Right forelimb (tissue), 1 donor: ENCODE results near the gene ABLIM2.

Source experiments
- DNase-seq: peaks from one replicate; pipeline ENCODE4 v3.0.0-alpha.2; 2018

ABLIM2 gene

GRCh38 chr4:8117278-8117682, 41.3 kb downstream of the ABLIM2 start:
- no peak for DNase-seq

GRCh38 chr4:8115916-8116315, 42.7 kb downstream of the ABLIM2 start:
- DNase-seq, result no peak

- no peak for DNase-seq
Measured at GRCh38 chr4:8115203-8115520, 43.5 kb downstream of the ABLIM2 start.

GRCh38 chr4:8114456-8115202, 44.0 kb downstream of the ABLIM2 start:
- no peak for DNase-seq

GRCh38 chr4:8113611-8114377, 44.8 kb downstream of the ABLIM2 start:
- no peak for DNase-seq

DNA sequence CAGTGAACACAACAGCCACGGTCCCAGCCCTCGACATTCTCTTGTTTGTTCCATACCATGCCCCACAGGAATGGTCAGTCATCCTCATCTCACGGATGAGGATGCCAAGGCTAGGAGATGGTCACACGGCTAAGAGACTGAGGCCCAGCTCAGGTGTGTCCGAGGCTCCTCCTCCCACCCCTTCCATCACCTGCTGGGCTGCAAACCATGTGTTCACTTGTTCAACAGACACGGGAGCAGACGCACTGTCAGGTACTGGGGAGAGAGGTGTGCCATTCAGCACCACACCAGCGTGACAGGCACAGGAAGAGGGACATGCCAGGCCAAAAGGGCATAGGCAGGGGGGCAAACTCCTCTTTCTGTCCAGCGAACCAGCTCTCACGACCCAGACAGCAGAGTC, 45.9 kb downstream of the ABLIM2 start:
- DNase-seq, result no peak

GRCh38 chr4:8112036-8112576, 46.5 kb downstream of the ABLIM2 start:
- no peak for DNase-seq

- no peak for DNase-seq
Measured at GRCh38 chr4:8110071-8110986, 48.3 kb downstream of the ABLIM2 start.

DNA sequence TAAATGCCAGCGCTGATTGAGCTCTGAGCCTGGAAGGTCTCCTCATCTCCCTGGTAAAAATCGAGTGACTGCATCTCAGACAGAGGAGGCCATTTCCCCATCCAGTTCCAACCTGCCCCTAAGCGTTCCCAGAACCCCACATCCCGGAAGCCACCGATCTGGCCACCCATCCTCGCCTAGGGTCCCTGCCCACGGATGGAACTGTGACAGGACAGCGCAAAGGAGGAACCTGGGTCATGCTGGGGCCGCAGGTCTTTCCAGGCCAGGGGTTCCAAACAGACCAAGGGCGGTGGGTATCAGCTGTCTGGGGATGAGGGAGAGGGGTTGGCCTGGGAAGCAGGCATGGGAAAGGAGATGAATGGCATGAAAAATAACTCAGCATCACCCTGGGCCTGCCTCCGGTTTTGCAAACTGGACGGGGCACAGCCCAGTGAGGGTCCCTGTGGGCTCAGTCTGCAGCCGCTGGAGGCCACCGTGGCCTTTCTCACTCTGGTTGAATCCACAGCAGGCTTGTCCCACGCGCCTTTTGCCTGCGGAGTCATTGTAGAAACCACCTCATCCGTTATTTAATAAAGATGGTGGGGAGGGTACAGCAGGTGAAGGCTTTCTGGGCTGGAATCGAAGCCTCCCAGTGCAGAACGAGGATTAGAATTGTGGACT, 49.1 kb downstream of the ABLIM2 start:
- no peak for DNase-seq

DNA sequence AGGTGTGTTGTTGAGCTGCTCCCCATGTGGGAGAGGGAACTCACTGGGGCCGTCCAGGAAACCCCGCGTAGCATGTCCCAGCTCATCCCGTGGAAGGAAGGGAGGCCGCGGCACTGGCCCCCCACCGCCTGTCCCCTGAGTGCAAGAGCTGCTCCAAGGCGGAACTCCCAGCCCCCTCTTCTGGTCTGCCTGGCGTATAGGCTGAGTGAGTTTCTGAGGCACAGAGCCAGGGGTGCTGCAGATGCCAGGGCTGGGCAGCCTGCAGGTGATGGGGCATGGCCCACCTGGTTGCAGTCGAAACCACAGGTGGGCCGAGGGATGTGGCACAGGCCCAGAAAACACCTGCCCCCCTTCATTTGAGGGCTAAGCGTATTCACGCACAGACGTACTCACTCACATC, 49.6 kb downstream of the ABLIM2 start:
- no peak for DNase-seq

DNA sequence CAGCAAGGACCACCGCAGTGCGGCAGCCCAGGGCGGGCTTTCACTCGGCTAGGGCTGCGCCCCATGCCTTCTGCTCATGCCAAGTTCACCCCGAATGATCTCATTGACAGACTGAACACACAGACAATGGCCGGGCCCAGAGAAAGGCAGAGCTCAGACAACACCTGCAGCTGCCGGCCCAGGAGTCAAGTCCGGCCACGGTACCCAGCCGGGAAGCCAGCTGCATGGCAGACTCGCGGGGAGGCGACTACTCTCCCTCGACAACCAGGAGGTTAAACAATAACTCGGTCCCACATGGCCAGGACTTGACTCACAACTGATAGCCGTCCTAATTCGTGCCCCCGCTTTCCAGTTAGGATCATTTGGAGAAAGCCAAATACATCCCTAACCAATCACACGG, 50.4 kb downstream of the ABLIM2 start:
- DNase-seq, result no peak

- DNase-seq, result no peak
Measured at GRCh38 chr4:8107146-8107657, 51.4 kb downstream of the ABLIM2 start.

- no peak for DNase-seq
Measured at GRCh38 chr4:8106451-8107025, 52.1 kb downstream of the ABLIM2 start.

- DNase-seq, result no peak
Measured at GRCh38 chr4:8105306-8106100, 53.1 kb downstream of the ABLIM2 start.

GRCh38 chr4:8104491-8105305, 53.9 kb downstream of the ABLIM2 start:
- DNase-seq, result no peak

DNA sequence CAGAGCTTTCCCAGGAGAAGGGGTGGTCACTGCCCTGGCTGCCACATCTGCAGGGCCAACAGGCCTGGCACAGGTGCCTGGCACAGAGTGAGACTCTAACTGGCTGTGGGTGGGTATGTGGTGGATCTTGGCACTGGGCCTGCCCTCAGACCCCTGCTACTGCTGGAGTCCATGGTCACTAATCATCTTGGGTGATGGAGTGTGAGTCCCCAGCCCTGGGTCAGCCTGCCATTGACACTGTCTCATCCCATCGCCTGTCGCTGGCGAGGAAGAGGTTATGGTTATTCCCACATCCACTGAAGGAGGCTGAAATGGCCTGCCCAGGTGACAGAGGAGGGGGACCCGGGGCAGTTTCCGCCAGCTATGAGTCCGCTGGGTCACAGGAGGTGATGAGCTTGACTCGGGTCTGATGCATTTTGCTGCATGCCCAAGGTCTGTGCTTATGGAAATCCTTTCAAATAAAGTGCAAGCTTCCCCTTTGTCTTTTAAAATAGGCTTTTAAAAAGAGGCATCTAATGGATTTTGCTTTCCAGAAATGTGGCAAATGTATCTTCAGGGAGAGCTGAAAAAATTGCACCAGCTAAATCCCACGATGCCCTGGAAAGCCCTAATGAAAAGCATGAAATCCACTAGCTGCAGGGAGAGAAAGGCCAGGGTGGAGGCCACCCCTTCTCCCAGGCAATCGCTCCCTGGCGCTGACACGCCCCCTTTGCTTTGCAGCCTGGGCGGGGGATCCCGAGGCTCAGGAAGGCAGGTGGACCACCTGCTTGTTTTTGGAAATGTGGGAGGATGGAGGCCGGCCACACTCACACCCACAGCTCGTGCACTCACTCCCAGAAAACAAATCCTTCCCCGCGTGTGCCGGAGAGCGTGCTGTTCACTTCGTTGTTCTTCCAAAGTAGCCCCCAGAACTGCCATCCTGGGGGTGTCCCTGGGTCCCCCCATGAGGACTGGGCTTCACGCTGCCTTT, 54.9 kb downstream of the ABLIM2 start:
- no peak for DNase-seq

DNA sequence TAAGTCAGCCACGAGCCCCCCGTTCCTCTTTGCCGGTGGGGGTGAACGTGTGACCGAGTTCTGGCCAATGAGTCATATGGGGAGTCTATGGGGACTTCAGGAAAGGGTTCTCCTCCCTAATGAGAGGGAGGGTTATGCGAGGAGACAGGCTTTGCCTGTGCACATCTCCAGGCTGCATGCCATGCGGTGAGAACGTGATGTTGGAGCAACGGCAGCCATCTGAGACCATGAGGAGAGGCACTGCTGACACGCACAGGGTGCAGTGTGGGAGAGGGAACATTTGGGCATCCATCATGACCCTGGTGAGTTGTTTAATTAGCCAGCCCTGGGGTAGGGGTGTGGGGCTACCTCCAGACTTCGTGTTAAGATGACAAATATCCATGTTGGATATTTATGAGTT, 55.8 kb downstream of the ABLIM2 start:
- DNase-seq, result no peak

DNA sequence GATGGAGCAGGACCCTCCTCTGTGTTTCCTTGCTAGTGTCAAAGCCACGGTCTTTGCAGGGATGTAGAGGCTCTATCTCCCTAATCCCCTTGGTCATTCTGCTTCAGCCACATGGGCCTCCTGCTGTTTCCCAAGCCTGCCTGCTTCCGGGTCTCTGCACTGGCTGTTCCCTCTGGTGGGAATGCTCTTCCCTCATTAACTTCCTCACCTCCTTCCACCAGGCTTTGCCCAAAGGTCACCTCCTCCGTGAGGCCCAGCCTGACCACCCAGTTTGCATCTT, 56.6 kb downstream of the ABLIM2 start:
- DNase-seq, result no peak
